ENCODE results near the gene NELL1.

- TF ChIP-seq EP300 (IDR thresholded peaks at IDR 0.05; ENCODE audit: low read depth) (no peak), CTCF (IDR thresholded peaks at IDR 0.05) (no peak)
These were observed 34.6 kb upstream of the NELL1 start for GRCh38 chr11:20634781-20635180.

All from transverse colon (tissue), 3 donors.